Fibroblast of lung (primary cell): Measurements from ENCODE around the gene TRIM62. TPM values are rescaled to one million over a fixed set of nuclear protein-coding genes. Genes with fewer than 3 reads are reported as not detected.
A peak's percentile ranks its signal among the peaks of the same experiment; 100 is the strongest.

Source experiments
- DNase-seq, 2 donors: peaks; one replicate each; pipeline versions ENCODE4 v3.0.0 to v3.0.0-alpha.2; 2010; ENCODE audit warnings: low read depth in 2 of 2
- H2AFZ ChIP-seq: 2 replicates; pipeline ENCODE4 v1.5.1; 2012; ENCODE audit warnings: low read length, control low read depth, inconsistent platforms
- H3K27ac ChIP-seq: 2 replicates; pipeline ENCODE4 v1.5.1; 2011; ENCODE audit warnings: low read length, control low read depth; ENCODE audit not compliant: insufficient read depth
- H3K27me3 ChIP-seq: 2 replicates; pipeline ENCODE4 v1.5.1; 2011; ENCODE audit warnings: mild to moderate bottlenecking, low read length; ENCODE audit not compliant: control insufficient read depth, insufficient read depth
- H3K36me3 ChIP-seq: 2 replicates; pipeline ENCODE4 v1.5.1; 2011; ENCODE audit warnings: low read length; ENCODE audit not compliant: control insufficient read depth, insufficient read depth
- H3K4me1 ChIP-seq: 2 replicates; pipeline ENCODE4 v1.5.1; 2011; ENCODE audit warnings: low read length; ENCODE audit not compliant: control insufficient read depth, insufficient read depth; ENCODE audit errors: extremely low read depth
- H3K4me2 ChIP-seq: 2 replicates; pipeline ENCODE4 v1.5.1; 2011; ENCODE audit warnings: low read length, control low read depth; ENCODE audit not compliant: insufficient read depth; ENCODE audit errors: extremely low read depth
- H3K4me3 ChIP-seq, 4 experiments: fragments of 200-600 bp in 1 of 4; sonication (generic) in 1 of 4; replicated peaks in 1 of 4; 2 replicates each; pipeline ENCODE4 v1.5.1; 2011 to 2016; ENCODE audit warnings: low read length in 4 of 4, low read depth in 3 of 4, mild to moderate bottlenecking in 3 of 4, control low read depth in 2 of 4, inconsistent platforms in 1 of 4, mixed read lengths in 1 of 4; ENCODE audit not compliant: insufficient read depth in 1 of 4; ENCODE audit errors: control extremely low read depth in 1 of 4
- H3K79me2 ChIP-seq: 2 replicates; pipeline ENCODE4 v1.5.1; 2012; ENCODE audit warnings: mild to moderate bottlenecking, low read length, inconsistent platforms; ENCODE audit not compliant: control insufficient read depth, insufficient read depth
- H3K9ac ChIP-seq: 2 replicates; pipeline ENCODE4 v1.5.1; 2011; ENCODE audit warnings: mild to moderate bottlenecking, low read length, control low read depth; ENCODE audit not compliant: insufficient read depth
- H3K9me3 ChIP-seq: 2 replicates; pipeline ENCODE4 v1.5.1; 2012; ENCODE audit warnings: low read depth, low read length; ENCODE audit not compliant: control insufficient read depth, insufficient read depth
- H4K20me1 ChIP-seq: 2 replicates; pipeline ENCODE4 v1.5.1; 2011; ENCODE audit warnings: low read length; ENCODE audit not compliant: control insufficient read depth, insufficient read depth; ENCODE audit errors: extremely low read depth
- EZH2 ChIP-seq: IDR thresholded peaks from 2 replicates; pipeline ENCODE4 v1.5.1; 2012; ENCODE audit warnings: low read length, control low read depth, mild to moderate bottlenecking; ENCODE audit errors: missing control alignments
- polyA minus RNA-seq: library from RNA; depleted of rRNA, polyadenylated mRNA; stranded (reverse); fragments of >200 nt; gene quantifications from 2 replicates; pipeline ENCODE4 v1.2.3, GENCODE V29; 2011; ENCODE audit warnings: low replicate concordance
- polyA plus RNA-seq, 2 donors: library from polyadenylated mRNA; depleted of rRNA in 1 of 2; stranded (reverse) in 1 of 2; unstranded in 1 of 2; fragments of >200 nt; gene quantifications; 2 replicates each; pipeline ENCODE4 v1.2.1, GENCODE V29; 2011 to 2012; ENCODE audit warnings: missing spikeins in 1 of 2
- total RNA-seq: library from RNA; depleted of rRNA; stranded (reverse); fragments of >200 nt; gene quantifications from 2 replicates; pipeline ENCODE4 v1.2.1, GENCODE V29; 2014
- TF ChIP-seq, protein P1 (sequence below), 2 donors: IDR thresholded peaks in 1 of 2; conservative IDR thresholded peaks in 1 of 2; 1 replicate in 1 of 2; 2 replicates in 1 of 2; pipeline ENCODE4 v1.5.1; 2011 to 2012; ENCODE audit warnings: low read length in 2 of 2, control low read depth in 1 of 2, inconsistent platforms in 1 of 2, low read depth in 1 of 2, mild to moderate bottlenecking in 1 of 2

TRIM62 gene
- total RNA-seq (1.8 and 3.1 TPM in 2 replicates), polyA plus RNA-seq (2.4 and 3.1 TPM in 2 replicates), polyA minus RNA-seq (13.3 and 20.9 TPM in 2 replicates)
- polyA plus RNA-seq (2012) = 4.9 and 5.3 TPM in 2 replicates

DNA sequence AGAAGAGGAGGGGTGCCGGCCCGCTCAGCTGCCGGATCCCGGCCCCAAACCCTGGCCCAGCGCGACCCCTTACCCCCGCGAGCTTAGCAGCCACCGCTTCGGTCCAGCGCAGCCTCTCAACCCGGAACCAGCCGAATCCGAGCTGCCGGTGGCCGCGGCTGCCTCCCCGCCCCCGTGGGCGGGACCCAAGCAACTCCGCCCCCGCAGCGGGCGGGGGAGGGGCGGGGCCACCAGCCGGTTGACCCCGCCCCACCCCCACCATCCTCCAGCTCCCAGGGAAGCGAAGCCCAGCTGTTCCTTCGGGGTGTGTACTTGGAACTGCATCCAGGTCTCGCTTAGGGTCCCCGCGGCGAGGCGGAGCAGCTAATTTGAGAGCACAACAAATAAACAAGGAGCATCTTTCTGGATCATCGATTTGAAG is at the start of gene TRIM62:
Gene TRIM62 (minus strand): TSS at position 123 of the 421 bp plus-strand sequence. CDS start 611 bp downstream, outside the sequence.
- no peaks in the 10 kb centered on the region for H3K79me2 ChIP-seq

DNA sequence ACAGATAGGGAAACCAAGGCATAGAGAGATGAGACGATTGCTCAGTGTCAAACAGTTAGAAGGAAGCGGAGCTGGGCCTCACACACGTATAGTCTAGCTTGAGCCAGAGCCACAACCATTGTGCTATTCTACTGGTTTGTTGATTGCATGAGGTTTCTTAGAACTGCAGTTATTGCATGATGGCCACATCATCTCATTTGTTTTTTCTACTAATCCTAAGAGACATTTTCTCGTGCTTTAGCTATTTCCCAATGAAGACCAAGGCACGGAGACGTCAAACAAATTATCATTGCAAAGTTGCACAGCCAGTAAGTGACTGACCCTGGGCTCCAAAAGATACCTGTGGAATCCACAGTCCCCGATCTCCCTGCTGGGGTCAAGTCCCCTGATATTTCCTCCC is 49.3 kb upstream of the TRIM62 start:
- Histone ChIP-seq H3K9me3 (no peaks in the 10 kb centered on the region), H3K79me2 (no peaks in the 10 kb centered on the region), H3K27me3 (peaks cover 6% of the 10 kb centered on the region), H3K4me3 (no peak overlapping the region), H3K36me3 (no peaks in the 10 kb centered on the region), H2AFZ (no peak overlapping the region), H3K4me2 (no peak overlapping the region), H3K4me1 (no peaks in the 10 kb centered on the region), H3K9ac (no peak overlapping the region), H4K20me1 (no peaks in the 10 kb centered on the region), H3K27ac (no peak overlapping the region)
- DNase-seq = no peak
- no peak for TF ChIP-seq EZH2
- TF ChIP-seq, protein P1, sequence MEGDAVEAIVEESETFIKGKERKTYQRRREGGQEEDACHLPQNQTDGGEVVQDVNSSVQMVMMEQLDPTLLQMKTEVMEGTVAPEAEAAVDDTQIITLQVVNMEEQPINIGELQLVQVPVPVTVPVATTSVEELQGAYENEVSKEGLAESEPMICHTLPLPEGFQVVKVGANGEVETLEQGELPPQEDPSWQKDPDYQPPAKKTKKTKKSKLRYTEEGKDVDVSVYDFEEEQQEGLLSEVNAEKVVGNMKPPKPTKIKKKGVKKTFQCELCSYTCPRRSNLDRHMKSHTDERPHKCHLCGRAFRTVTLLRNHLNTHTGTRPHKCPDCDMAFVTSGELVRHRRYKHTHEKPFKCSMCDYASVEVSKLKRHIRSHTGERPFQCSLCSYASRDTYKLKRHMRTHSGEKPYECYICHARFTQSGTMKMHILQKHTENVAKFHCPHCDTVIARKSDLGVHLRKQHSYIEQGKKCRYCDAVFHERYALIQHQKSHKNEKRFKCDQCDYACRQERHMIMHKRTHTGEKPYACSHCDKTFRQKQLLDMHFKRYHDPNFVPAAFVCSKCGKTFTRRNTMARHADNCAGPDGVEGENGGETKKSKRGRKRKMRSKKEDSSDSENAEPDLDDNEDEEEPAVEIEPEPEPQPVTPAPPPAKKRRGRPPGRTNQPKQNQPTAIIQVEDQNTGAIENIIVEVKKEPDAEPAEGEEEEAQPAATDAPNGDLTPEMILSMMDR (conservative IDR thresholded peaks at IDR 0.05 in 1 of 2, IDR thresholded peaks at IDR 0.05 in 1 of 2; ENCODE audit: low read depth in 1 of 2, low read length in 2 of 2) = no peak

More for the DNA sequence above, at the start of gene TRIM62:
- peak within 1 kb of the TSS; percentile 87 for H3K4me2 ChIP-seq
- peaks cover 6% of the 10 kb centered on the region for H3K4me1 ChIP-seq
- H3K9me3 ChIP-seq = no peaks in the 10 kb centered on the region
- H3K27ac ChIP-seq = no peak within 1 kb of the TSS
- no peaks in the 10 kb centered on the region for H4K20me1 ChIP-seq
- peak within 1 kb of the TSS; percentile 32 for H3K9ac ChIP-seq
- peak within 1 kb of the TSS; percentile 77 for H2AFZ ChIP-seq
- no peaks in the 10 kb centered on the region for H3K36me3 ChIP-seq
- peak; percentile 79 to 90 for DNase-seq
- H3K4me3 ChIP-seq = peak within 1 kb of the TSS; percentile 67 to 71 (median 69)
- peaks cover 3% of the 10 kb centered on the region for H3K27me3 ChIP-seq
- TF ChIP-seq EZH2 = no peak
- TF ChIP-seq, protein P1 (conservative IDR thresholded peaks at IDR 0.05 in 1 of 2, IDR thresholded peaks at IDR 0.05 in 1 of 2; ENCODE audit: low read depth in 1 of 2, low read length in 2 of 2) = no peak

DNA sequence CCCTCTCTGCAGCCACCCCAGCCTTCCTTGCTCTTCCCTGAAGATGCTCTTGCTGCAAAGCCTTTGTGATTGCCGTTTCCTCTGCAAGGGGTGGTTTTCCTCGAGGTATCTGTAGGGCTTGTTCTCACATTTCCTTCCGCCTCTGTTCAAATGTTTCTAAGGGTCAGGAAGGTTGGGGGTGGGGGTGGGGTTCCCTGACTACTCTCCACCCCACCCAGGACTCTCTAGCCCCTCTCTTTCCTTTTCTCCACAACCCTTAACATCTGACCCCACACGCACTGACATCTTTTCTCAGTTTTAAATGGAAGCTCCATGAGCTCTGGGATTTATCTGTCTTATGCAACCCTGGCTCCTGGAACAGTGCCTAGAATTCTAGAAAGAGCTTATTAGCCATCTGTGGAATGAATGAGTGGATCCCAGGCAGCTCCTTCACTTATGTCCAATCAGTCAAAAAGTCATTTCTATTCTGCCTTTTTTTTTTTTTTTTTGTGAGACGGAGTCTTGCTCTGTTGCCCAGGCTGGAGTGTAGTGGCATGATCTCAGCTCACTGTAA is 47.2 kb upstream of the TRIM62 start:
- Histone ChIP-seq H3K4me2 (no peak overlapping the region), H3K79me2 (no peaks in the 10 kb centered on the region), H3K27ac (no peak overlapping the region), H2AFZ (no peak overlapping the region), H3K9me3 (no peaks in the 10 kb centered on the region), H3K36me3 (no peaks in the 10 kb centered on the region), H3K27me3 (peaks cover 6% of the 10 kb centered on the region), H3K4me1 (no peaks in the 10 kb centered on the region), H3K9ac (no peak overlapping the region), H3K4me3 (no peak overlapping the region), H4K20me1 (no peaks in the 10 kb centered on the region)
- DNase-seq = peak; percentile 86 to 91
- TF ChIP-seq EZH2 = no peak
- TF ChIP-seq, protein P1 (conservative IDR thresholded peaks at IDR 0.05 in 1 of 2, IDR thresholded peaks at IDR 0.05 in 1 of 2; ENCODE audit: low read depth in 1 of 2, low read length in 2 of 2) = no peak
